ENCODE measurements around the gene SEMA6A.

The SEMA6A gene

GRCh38 chr5:116600876-116601275 lies 26.3 kb upstream of the SEMA6A start:
- no peaks in the 10 kb centered on the region for H3K36me3 ChIP-seq (ENCODE audit: control insufficient read depth in 5 of 5, insufficient read depth in 5 of 5, low read length in 5 of 5)
- no peak overlapping the region for H3K4me3 ChIP-seq (ENCODE audit: low read depth in 1 of 5, low read length in 5 of 5)
- no peak overlapping the region for H3K9ac ChIP-seq (ENCODE audit: low read length in 5 of 5)
- H3K4me1 ChIP-seq (ENCODE audit: control insufficient read depth in 5 of 5, insufficient read depth in 5 of 5, low read length in 5 of 5) = peaks cover 0 to 13% (median 8%) of the 10 kb centered on the region in 5 donors
- H3K27ac ChIP-seq (ENCODE audit: low read depth, low read length) = no peak overlapping the region
- H3K27me3 ChIP-seq (ENCODE audit: control insufficient read depth in 5 of 5, insufficient read depth in 4 of 5, low read length in 5 of 5) = peaks cover 0 to 5% (median 0%) of the 10 kb centered on the region in 5 donors
- H3K9me3 ChIP-seq (ENCODE audit: control insufficient read depth in 5 of 5, low read length in 5 of 5) = no peaks in the 10 kb centered on the region

GRCh38 chr5:116598911-116599310 lies 24.3 kb upstream of the SEMA6A start:
- Histone ChIP-seq H3K9ac (ENCODE audit: low read length in 5 of 5) (no peak overlapping the region), H3K4me3 (ENCODE audit: low read depth in 1 of 5, low read length in 5 of 5) (no peak overlapping the region), H3K27me3 (ENCODE audit: control insufficient read depth in 5 of 5, insufficient read depth in 4 of 5, low read length in 5 of 5) (peaks cover 0 to 5% (median 0%) of the 10 kb centered on the region in 5 donors), H3K4me1 (ENCODE audit: control insufficient read depth in 5 of 5, insufficient read depth in 5 of 5, low read length in 5 of 5) (peaks cover 0 to 8% (median 0%) of the 10 kb centered on the region in 5 donors), H3K36me3 (ENCODE audit: control insufficient read depth in 5 of 5, insufficient read depth in 5 of 5, low read length in 5 of 5) (no peaks in the 10 kb centered on the region), H3K9me3 (ENCODE audit: control insufficient read depth in 5 of 5, low read length in 5 of 5) (no peaks in the 10 kb centered on the region), H3K27ac (ENCODE audit: low read depth, low read length) (no peak overlapping the region)

- peaks cover 0 to 4% (median 0%) of the 10 kb centered on the region in 5 donors for H3K9me3 ChIP-seq (ENCODE audit: control insufficient read depth in 5 of 5, low read length in 5 of 5)
- H3K4me3 ChIP-seq (ENCODE audit: low read depth in 1 of 5, low read length in 5 of 5) = no peak overlapping the region
Measured at GRCh38 chr5:116595498-116595897, 20.9 kb upstream of the SEMA6A start.

GRCh38 chr5:116593340-116593739 lies 18.7 kb upstream of the SEMA6A start:
- H3K27me3 ChIP-seq (ENCODE audit: control insufficient read depth in 5 of 5, insufficient read depth in 4 of 5, low read length in 5 of 5) = no peaks in the 10 kb centered on the region
- H3K36me3 ChIP-seq (ENCODE audit: control insufficient read depth in 5 of 5, insufficient read depth in 5 of 5, low read length in 5 of 5) = no peaks in the 10 kb centered on the region
- peaks cover 0 to 4% (median 0%) of the 10 kb centered on the region in 5 donors for H3K9me3 ChIP-seq (ENCODE audit: control insufficient read depth in 5 of 5, low read length in 5 of 5)
- H3K4me3 ChIP-seq (ENCODE audit: low read depth in 1 of 5, low read length in 5 of 5) = no peak overlapping the region
- no peak overlapping the region for H3K27ac ChIP-seq (ENCODE audit: low read depth, low read length)
- no peaks in the 10 kb centered on the region for H3K4me1 ChIP-seq (ENCODE audit: control insufficient read depth in 5 of 5, insufficient read depth in 5 of 5, low read length in 5 of 5)
- H3K9ac ChIP-seq (ENCODE audit: low read length in 5 of 5) = no peak overlapping the region

More at GRCh38 chr5:116595498-116595897, 20.9 kb upstream of the SEMA6A start:
- no peaks in the 10 kb centered on the region for H3K27me3 ChIP-seq (ENCODE audit: control insufficient read depth in 5 of 5, insufficient read depth in 4 of 5, low read length in 5 of 5)
- H3K9ac ChIP-seq (ENCODE audit: low read length in 5 of 5) = no peak overlapping the region
- no peaks in the 10 kb centered on the region for H3K36me3 ChIP-seq (ENCODE audit: control insufficient read depth in 5 of 5, insufficient read depth in 5 of 5, low read length in 5 of 5)
- H3K4me1 ChIP-seq (ENCODE audit: control insufficient read depth in 5 of 5, insufficient read depth in 5 of 5, low read length in 5 of 5) = no peaks in the 10 kb centered on the region
- no peak overlapping the region for H3K27ac ChIP-seq (ENCODE audit: low read depth, low read length)

- no peak overlapping the region for H3K9ac ChIP-seq (ENCODE audit: low read length in 5 of 5)
- no peak overlapping the region for H3K4me3 ChIP-seq (ENCODE audit: low read depth in 1 of 5, low read length in 5 of 5)
- no peak overlapping the region for H3K27ac ChIP-seq (ENCODE audit: low read depth, low read length)
- no peaks in the 10 kb centered on the region for H3K27me3 ChIP-seq (ENCODE audit: control insufficient read depth in 5 of 5, insufficient read depth in 4 of 5, low read length in 5 of 5)
- H3K4me1 ChIP-seq (ENCODE audit: control insufficient read depth in 5 of 5, insufficient read depth in 5 of 5, low read length in 5 of 5) = peaks cover 0 to 4% (median 0%) of the 10 kb centered on the region in 5 donors
- H3K9me3 ChIP-seq (ENCODE audit: control insufficient read depth in 5 of 5, low read length in 5 of 5) = no peaks in the 10 kb centered on the region
- H3K36me3 ChIP-seq (ENCODE audit: control insufficient read depth in 5 of 5, insufficient read depth in 5 of 5, low read length in 5 of 5) = no peaks in the 10 kb centered on the region
Measured at GRCh38 chr5:116585227-116585626, 10.6 kb upstream of the SEMA6A start.

- Histone ChIP-seq H3K9me3 (ENCODE audit: control insufficient read depth in 5 of 5, low read length in 5 of 5) (no peaks in the 10 kb centered on the region), H3K27me3 (ENCODE audit: control insufficient read depth in 5 of 5, insufficient read depth in 4 of 5, low read length in 5 of 5) (no peaks in the 10 kb centered on the region), H3K27ac (ENCODE audit: low read depth, low read length) (no peak overlapping the region), H3K9ac (ENCODE audit: low read length in 5 of 5) (no peak overlapping the region), H3K36me3 (ENCODE audit: control insufficient read depth in 5 of 5, insufficient read depth in 5 of 5, low read length in 5 of 5) (no peaks in the 10 kb centered on the region), H3K4me3 (ENCODE audit: low read depth in 1 of 5, low read length in 5 of 5) (no peak overlapping the region), H3K4me1 (ENCODE audit: control insufficient read depth in 5 of 5, insufficient read depth in 5 of 5, low read length in 5 of 5) (peaks cover 0 to 4% (median 0%) of the 10 kb centered on the region in 5 donors)
Measured at GRCh38 chr5:116583862-116584222, 9.2 kb upstream of the SEMA6A start.

- Histone ChIP-seq H3K4me3 (ENCODE audit: low read depth in 1 of 5, low read length in 5 of 5) (no peak overlapping the region), H3K36me3 (ENCODE audit: control insufficient read depth in 5 of 5, insufficient read depth in 5 of 5, low read length in 5 of 5) (no peaks in the 10 kb centered on the region), H3K9ac (ENCODE audit: low read length in 5 of 5) (no peak overlapping the region), H3K27ac (ENCODE audit: low read depth, low read length) (no peak overlapping the region), H3K4me1 (ENCODE audit: control insufficient read depth in 5 of 5, insufficient read depth in 5 of 5, low read length in 5 of 5) (peaks cover 0 to 4% (median 0%) of the 10 kb centered on the region in 5 donors), H3K27me3 (ENCODE audit: control insufficient read depth in 5 of 5, insufficient read depth in 4 of 5, low read length in 5 of 5) (no peaks in the 10 kb centered on the region), H3K9me3 (ENCODE audit: control insufficient read depth in 5 of 5, low read length in 5 of 5) (no peaks in the 10 kb centered on the region)
Measured at GRCh38 chr5:116583085-116583861, 8.7 kb upstream of the SEMA6A start.

- Histone ChIP-seq H3K9me3 (ENCODE audit: control insufficient read depth in 5 of 5, low read length in 5 of 5) (no peaks in the 10 kb centered on the region), H3K27me3 (ENCODE audit: control insufficient read depth in 5 of 5, insufficient read depth in 4 of 5, low read length in 5 of 5) (no peaks in the 10 kb centered on the region), H3K4me1 (ENCODE audit: control insufficient read depth in 5 of 5, insufficient read depth in 5 of 5, low read length in 5 of 5) (peaks cover 0 to 4% (median 0%) of the 10 kb centered on the region in 5 donors), H3K4me3 (ENCODE audit: low read depth in 1 of 5, low read length in 5 of 5) (no peak overlapping the region), H3K9ac (ENCODE audit: low read length in 5 of 5) (no peak overlapping the region), H3K27ac (ENCODE audit: low read depth, low read length) (no peak overlapping the region), H3K36me3 (ENCODE audit: control insufficient read depth in 5 of 5, insufficient read depth in 5 of 5, low read length in 5 of 5) (no peaks in the 10 kb centered on the region)
Measured at GRCh38 chr5:116581910-116582309, 7.3 kb upstream of the SEMA6A start.

GRCh38 chr5:116579144-116579543 lies 4.5 kb upstream of the SEMA6A start:
- H3K4me1 ChIP-seq (ENCODE audit: control insufficient read depth in 5 of 5, insufficient read depth in 5 of 5, low read length in 5 of 5) = peaks cover 4 to 26% (median 23%) of the 10 kb centered on the region in 5 donors
- H3K36me3 ChIP-seq (ENCODE audit: control insufficient read depth in 5 of 5, insufficient read depth in 5 of 5, low read length in 5 of 5) = no peaks in the 10 kb centered on the region
- H3K4me3 ChIP-seq (ENCODE audit: low read depth in 1 of 5, low read length in 5 of 5) = no peak overlapping the region
- no peak overlapping the region for H3K9ac ChIP-seq (ENCODE audit: low read length in 5 of 5)
- no peaks in the 10 kb centered on the region for H3K9me3 ChIP-seq (ENCODE audit: control insufficient read depth in 5 of 5, low read length in 5 of 5)
- H3K27me3 ChIP-seq (ENCODE audit: control insufficient read depth in 5 of 5, insufficient read depth in 4 of 5, low read length in 5 of 5) = peaks cover 0 to 4% (median 0%) of the 10 kb centered on the region in 5 donors
- no peak overlapping the region for H3K27ac ChIP-seq (ENCODE audit: low read depth, low read length)

- no peak overlapping the region for H3K4me3 ChIP-seq (ENCODE audit: low read depth in 1 of 5, low read length in 5 of 5)
- no peaks in the 10 kb centered on the region for H3K9me3 ChIP-seq (ENCODE audit: control insufficient read depth in 5 of 5, low read length in 5 of 5)
- peaks cover 1 to 5% (median 2%) of the 10 kb centered on the region in 5 donors for H3K27me3 ChIP-seq (ENCODE audit: control insufficient read depth in 5 of 5, insufficient read depth in 4 of 5, low read length in 5 of 5)
- no peak overlapping the region for H3K27ac ChIP-seq (ENCODE audit: low read depth, low read length)
- no peak overlapping the region for H3K9ac ChIP-seq (ENCODE audit: low read length in 5 of 5)
- H3K36me3 ChIP-seq (ENCODE audit: control insufficient read depth in 5 of 5, insufficient read depth in 5 of 5, low read length in 5 of 5) = no peaks in the 10 kb centered on the region
- peaks cover 4 to 30% (median 28%) of the 10 kb centered on the region in 5 donors for H3K4me1 ChIP-seq (ENCODE audit: control insufficient read depth in 5 of 5, insufficient read depth in 5 of 5, low read length in 5 of 5)
Measured at GRCh38 chr5:116578676-116579075, 4.1 kb upstream of the SEMA6A start.

All from subcutaneous abdominal adipose tissue (tissue), 5 donors.